ENCODE results near the gene SHLD1.

The SHLD1 gene

DNA sequence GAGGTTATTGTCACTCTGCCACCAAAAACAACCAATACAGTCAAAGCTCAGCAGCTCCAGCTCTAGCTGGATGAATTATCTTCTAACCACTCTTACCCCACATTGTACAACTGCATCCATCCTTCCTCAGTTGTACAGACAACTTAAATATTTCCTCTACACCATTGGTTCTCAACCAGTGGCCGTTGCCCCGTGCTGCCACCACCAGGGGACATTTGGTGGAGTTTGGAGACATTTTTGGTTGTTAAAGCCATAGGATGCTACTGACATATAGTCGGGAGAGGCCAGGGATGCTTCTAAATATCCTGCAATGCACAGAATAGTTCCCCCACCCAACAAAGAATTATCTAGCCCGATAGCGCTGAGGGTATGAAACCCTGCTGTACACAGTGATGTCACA is 59.3 kb downstream of the SHLD1 start:
- no peak for TF ChIP-seq ESRRG (CRISPR knock-in tag; IDR thresholded peaks at IDR 0.05)
- no peak for TF ChIP-seq ZFP30 (CRISPR knock-in tag; IDR thresholded peaks at IDR 0.05)
- TF ChIP-seq BACH2 (CRISPR knock-in tag; IDR thresholded peaks at IDR 0.05; ENCODE audit: borderline replicate concordance) = no peak
- TF ChIP-seq, protein P1, sequence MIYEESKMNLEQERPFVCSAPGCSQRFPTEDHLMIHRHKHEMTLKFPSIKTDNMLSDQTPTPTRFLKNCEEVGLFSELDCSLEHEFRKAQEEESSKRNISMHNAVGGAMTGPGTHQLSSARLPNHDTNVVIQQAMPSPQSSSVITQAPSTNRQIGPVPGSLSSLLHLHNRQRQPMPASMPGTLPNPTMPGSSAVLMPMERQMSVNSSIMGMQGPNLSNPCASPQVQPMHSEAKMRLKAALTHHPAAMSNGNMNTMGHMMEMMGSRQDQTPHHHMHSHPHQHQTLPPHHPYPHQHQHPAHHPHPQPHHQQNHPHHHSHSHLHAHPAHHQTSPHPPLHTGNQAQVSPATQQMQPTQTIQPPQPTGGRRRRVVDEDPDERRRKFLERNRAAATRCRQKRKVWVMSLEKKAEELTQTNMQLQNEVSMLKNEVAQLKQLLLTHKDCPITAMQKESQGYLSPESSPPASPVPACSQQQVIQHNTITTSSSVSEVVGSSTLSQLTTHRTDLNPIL (CRISPR knock-in tag; IDR thresholded peaks at IDR 0.05; ENCODE audit: low read depth) = no peak
- ATAC-seq = no peak

DNA sequence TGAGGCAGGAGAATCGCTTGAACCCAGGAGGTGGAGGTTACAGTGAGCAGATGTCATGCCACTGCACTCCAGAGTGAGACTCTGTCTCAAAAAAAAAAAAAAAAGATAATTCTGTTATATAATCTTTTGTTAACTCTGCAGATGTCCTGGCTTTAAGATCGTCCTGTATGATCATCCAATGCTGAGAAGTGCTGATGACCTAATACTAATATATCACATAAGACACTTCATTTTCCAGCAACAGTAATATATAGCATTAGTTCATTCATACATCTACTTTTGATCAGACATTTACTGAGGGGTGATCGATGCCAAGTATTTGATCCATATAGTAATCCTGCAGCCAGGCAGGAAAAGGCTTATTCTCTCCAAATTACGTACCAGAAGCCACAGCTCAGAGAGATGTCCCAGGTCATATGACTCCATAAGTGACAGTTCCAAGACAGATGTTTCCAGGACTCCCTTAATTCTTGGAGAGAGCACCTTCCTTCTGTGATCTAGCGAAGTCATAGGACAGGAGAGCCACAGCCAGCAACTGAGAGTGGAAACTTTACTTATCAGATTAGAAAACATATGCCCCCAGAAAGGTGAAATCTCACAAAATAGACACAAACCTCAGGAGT is 60.7 kb downstream of the SHLD1 start:
- ATAC-seq = no peak
- TF ChIP-seq ZFP3 (CRISPR knock-in tag; IDR thresholded peaks at IDR 0.05) (no peak), ZFP30 (CRISPR knock-in tag; IDR thresholded peaks at IDR 0.05) (no peak), ISL1 (CRISPR knock-in tag; IDR thresholded peaks at IDR 0.05) (no peak), TOX (CRISPR knock-in tag; IDR thresholded peaks at IDR 0.05; ENCODE audit: borderline replicate concordance) (no peak), ZC3H10 (CRISPR knock-in tag; IDR thresholded peaks at IDR 0.05) (no peak), ARNTL (CRISPR knock-in tag; IDR thresholded peaks at IDR 0.05; ENCODE audit: borderline replicate concordance, low read depth) (no peak), BACH2 (CRISPR knock-in tag; IDR thresholded peaks at IDR 0.05; ENCODE audit: borderline replicate concordance) (no peak), PPARA (CRISPR knock-in tag; IDR thresholded peaks at IDR 0.05; ENCODE audit: borderline replicate concordance) (no peak), OSR1 (CRISPR knock-in tag; IDR thresholded peaks at IDR 0.05) (no peak), ESRRG (CRISPR knock-in tag; IDR thresholded peaks at IDR 0.05) (no peak), ZNF8 (CRISPR knock-in tag; IDR thresholded peaks at IDR 0.05) (no peak), ZNF565 (CRISPR knock-in tag; conservative IDR thresholded peaks at IDR 0.05; ENCODE audit: low read depth) (no peak)
- TF ChIP-seq, protein P1 (CRISPR knock-in tag; IDR thresholded peaks at IDR 0.05; ENCODE audit: low read depth) = no peak
- TF ChIP-seq, protein P2, sequence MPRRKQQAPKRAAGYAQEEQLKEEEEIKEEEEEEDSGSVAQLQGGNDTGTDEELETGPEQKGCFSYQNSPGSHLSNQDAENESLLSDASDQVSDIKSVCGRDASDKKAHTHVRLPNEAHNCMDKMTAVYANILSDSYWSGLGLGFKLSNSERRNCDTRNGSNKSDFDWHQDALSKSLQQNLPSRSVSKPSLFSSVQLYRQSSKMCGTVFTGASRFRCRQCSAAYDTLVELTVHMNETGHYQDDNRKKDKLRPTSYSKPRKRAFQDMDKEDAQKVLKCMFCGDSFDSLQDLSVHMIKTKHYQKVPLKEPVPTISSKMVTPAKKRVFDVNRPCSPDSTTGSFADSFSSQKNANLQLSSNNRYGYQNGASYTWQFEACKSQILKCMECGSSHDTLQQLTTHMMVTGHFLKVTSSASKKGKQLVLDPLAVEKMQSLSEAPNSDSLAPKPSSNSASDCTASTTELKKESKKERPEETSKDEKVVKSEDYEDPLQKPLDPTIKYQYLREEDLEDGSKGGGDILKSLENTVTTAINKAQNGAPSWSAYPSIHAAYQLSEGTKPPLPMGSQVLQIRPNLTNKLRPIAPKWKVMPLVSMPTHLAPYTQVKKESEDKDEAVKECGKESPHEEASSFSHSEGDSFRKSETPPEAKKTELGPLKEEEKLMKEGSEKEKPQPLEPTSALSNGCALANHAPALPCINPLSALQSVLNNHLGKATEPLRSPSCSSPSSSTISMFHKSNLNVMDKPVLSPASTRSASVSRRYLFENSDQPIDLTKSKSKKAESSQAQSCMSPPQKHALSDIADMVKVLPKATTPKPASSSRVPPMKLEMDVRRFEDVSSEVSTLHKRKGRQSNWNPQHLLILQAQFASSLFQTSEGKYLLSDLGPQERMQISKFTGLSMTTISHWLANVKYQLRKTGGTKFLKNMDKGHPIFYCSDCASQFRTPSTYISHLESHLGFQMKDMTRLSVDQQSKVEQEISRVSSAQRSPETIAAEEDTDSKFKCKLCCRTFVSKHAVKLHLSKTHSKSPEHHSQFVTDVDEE (CRISPR knock-in tag; IDR thresholded peaks at IDR 0.05) = no peak
- TF ChIP-seq, protein P3, sequence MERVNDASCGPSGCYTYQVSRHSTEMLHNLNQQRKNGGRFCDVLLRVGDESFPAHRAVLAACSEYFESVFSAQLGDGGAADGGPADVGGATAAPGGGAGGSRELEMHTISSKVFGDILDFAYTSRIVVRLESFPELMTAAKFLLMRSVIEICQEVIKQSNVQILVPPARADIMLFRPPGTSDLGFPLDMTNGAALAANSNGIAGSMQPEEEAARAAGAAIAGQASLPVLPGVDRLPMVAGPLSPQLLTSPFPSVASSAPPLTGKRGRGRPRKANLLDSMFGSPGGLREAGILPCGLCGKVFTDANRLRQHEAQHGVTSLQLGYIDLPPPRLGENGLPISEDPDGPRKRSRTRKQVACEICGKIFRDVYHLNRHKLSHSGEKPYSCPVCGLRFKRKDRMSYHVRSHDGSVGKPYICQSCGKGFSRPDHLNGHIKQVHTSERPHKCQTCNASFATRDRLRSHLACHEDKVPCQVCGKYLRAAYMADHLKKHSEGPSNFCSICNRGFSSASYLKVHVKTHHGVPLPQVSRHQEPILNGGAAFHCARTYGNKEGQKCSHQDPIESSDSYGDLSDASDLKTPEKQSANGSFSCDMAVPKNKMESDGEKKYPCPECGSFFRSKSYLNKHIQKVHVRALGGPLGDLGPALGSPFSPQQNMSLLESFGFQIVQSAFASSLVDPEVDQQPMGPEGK (CRISPR knock-in tag; IDR thresholded peaks at IDR 0.05; ENCODE audit: borderline replicate concordance) = no peak
- TF ChIP-seq, protein P4, sequence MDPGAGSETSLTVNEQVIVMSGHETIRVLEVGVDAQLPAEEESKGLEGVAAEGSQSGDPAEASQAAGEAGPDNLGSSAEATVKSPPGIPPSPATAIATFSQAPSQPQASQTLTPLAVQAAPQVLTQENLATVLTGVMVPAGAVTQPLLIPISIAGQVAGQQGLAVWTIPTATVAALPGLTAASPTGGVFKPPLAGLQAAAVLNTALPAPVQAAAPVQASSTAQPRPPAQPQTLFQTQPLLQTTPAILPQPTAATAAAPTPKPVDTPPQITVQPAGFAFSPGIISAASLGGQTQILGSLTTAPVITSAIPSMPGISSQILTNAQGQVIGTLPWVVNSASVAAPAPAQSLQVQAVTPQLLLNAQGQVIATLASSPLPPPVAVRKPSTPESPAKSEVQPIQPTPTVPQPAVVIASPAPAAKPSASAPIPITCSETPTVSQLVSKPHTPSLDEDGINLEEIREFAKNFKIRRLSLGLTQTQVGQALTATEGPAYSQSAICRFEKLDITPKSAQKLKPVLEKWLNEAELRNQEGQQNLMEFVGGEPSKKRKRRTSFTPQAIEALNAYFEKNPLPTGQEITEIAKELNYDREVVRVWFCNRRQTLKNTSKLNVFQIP (CRISPR knock-in tag; IDR thresholded peaks at IDR 0.05; ENCODE audit: borderline replicate concordance, low read depth) = no peak
- TF ChIP-seq, protein P5, sequence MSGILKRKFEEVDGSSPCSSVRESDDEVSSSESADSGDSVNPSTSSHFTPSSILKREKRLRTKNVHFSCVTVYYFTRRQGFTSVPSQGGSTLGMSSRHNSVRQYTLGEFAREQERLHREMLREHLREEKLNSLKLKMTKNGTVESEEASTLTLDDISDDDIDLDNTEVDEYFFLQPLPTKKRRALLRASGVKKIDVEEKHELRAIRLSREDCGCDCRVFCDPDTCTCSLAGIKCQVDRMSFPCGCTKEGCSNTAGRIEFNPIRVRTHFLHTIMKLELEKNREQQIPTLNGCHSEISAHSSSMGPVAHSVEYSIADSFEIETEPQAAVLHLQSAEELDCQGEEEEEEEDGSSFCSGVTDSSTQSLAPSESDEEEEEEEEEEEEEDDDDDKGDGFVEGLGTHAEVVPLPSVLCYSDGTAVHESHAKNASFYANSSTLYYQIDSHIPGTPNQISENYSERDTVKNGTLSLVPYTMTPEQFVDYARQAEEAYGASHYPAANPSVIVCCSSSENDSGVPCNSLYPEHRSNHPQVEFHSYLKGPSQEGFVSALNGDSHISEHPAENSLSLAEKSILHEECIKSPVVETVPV (CRISPR knock-in tag; IDR thresholded peaks at IDR 0.05) = no peak

DNA sequence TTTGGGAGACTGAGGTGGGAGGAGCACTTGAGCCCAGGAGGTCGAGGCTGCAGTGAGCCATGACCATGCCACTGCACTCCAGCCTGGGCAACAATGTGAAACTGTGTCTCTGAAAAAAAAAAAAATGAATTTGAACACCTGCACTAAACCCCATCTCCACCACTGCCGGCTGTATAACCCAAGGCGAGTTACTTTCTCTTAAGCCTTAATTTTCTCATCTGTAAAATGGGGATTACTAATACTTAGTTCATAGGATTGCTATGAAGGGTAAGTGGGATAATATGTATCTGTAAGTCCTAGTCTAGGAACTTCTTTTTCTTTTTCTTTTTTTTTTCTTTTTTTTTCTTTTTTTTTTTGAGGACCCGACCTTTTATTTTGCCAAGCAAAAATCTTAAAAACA is 61.5 kb downstream of the SHLD1 start:
- no peak for ATAC-seq
- TF ChIP-seq TCF4 (CRISPR knock-in tag; IDR thresholded peaks at IDR 0.05; ENCODE audit: borderline replicate concordance) = no peak
- no peak for TF ChIP-seq ZNF8 (CRISPR knock-in tag; IDR thresholded peaks at IDR 0.05)
- TF ChIP-seq RARB (CRISPR knock-in tag; IDR thresholded peaks at IDR 0.05) = no peak
- TF ChIP-seq, protein P5 (CRISPR knock-in tag; IDR thresholded peaks at IDR 0.05) = no peak
- no peak for TF ChIP-seq ISL1 (CRISPR knock-in tag; IDR thresholded peaks at IDR 0.05)
- no peak for TF ChIP-seq ZNF565 (CRISPR knock-in tag; conservative IDR thresholded peaks at IDR 0.05; ENCODE audit: low read depth)
- TF ChIP-seq ZFP30 (CRISPR knock-in tag; IDR thresholded peaks at IDR 0.05) = no peak
- TF ChIP-seq OSR1 (CRISPR knock-in tag; IDR thresholded peaks at IDR 0.05) = no peak
- no peak for TF ChIP-seq SNAI2 (CRISPR knock-in tag; IDR thresholded peaks at IDR 0.05)
- TF ChIP-seq, protein P3 (CRISPR knock-in tag; IDR thresholded peaks at IDR 0.05; ENCODE audit: borderline replicate concordance) = no peak
- no peak for TF ChIP-seq PPARA (CRISPR knock-in tag; IDR thresholded peaks at IDR 0.05; ENCODE audit: borderline replicate concordance)
- TF ChIP-seq, protein P1 (CRISPR knock-in tag; IDR thresholded peaks at IDR 0.05; ENCODE audit: low read depth) = no peak
- TF ChIP-seq ZFP3 (CRISPR knock-in tag; IDR thresholded peaks at IDR 0.05) = no peak
